Breast epithelium (tissue), 4 donors: ENCODE measurements around the gene MXRA7. TPM values are rescaled to one million over a fixed set of nuclear protein-coding genes. Genes with fewer than 3 reads are reported as not detected.

Experiments
- DNase-seq, 2 donors: peaks; one replicate each; pipeline ENCODE4 v3.0.0-alpha.2; 2019; ENCODE audit warnings: low spot score in 2 of 2
- H3K27ac ChIP-seq, 2 donors: fragments of 200-600 bp; sonication (generic) in 1 of 2; one replicate each; pipeline ENCODE4 v1.5.1; 2016 to 2019; ENCODE audit warnings: mild to moderate bottlenecking in 1 of 2
- H3K27me3 ChIP-seq, 2 donors: fragments of 200-600 bp; sonication (generic) in 1 of 2; one replicate each; pipeline versions ENCODE4 v1.5.1 to v1.6.0; 2017 to 2019; ENCODE audit warnings: control low read depth in 1 of 2, mild to moderate bottlenecking in 1 of 2
- H3K36me3 ChIP-seq: fragments of 200-600 bp; one replicate; pipeline ENCODE4 v1.5.1; 2019
- H3K4me1 ChIP-seq, 2 donors: fragments of 200-600 bp; sonication (generic); one replicate each; pipeline ENCODE4 v1.5.1; 2016 to 2019; ENCODE audit warnings: control low read depth in 1 of 2
- H3K4me3 ChIP-seq, 3 donors: fragments of 200-600 bp; sonication (generic); 1 replicate in 2 of 3; 2 replicates in 1 of 3; pipeline ENCODE4 v1.5.1; 2016 to 2019; ENCODE audit warnings: mild to moderate bottlenecking in 3 of 3, moderate library complexity in 2 of 3
- H3K9me3 ChIP-seq, 2 donors: fragments of 200-600 bp; sonication (generic) in 1 of 2; one replicate each; pipeline ENCODE4 v1.5.1; 2016 to 2019; ENCODE audit warnings: control low read depth in 1 of 2
- POLR2A ChIP-seq: fragments of 450-650 bp; IDR thresholded peaks from one replicate; pipeline ENCODE4 v1.6.1; 2016; ENCODE audit warnings: antibody characterized with exemption, mild to moderate bottlenecking, moderate library complexity
- POLR2AphosphoS5 ChIP-seq, 3 donors: sonication (generic); formaldehyde crosslinking; IDR thresholded peaks; one replicate each; pipeline ENCODE4 v1.6.1; 2017; ENCODE audit warnings: antibody characterized with exemption in 3 of 3
- intact Hi-C: fragments of 100-400 bp; cut with DNase I; formaldehyde crosslinking; loops from one replicate; pipeline ENCODE4 v1.15.1; 2023; ENCODE audit warnings: low total_unique reads
- total RNA-seq, 3 donors: library from RNA; depleted of rRNA; stranded (reverse); fragments of >200 nt; gene quantifications; one replicate each; pipeline ENCODE4 v1.1.0, GENCODE V29; 2016
- TF ChIP-seq, protein P1 (sequence below), 3 donors: fragments of 450-650 bp; IDR thresholded peaks; one replicate each; pipeline ENCODE4 v1.5.1; 2016 to 2017; ENCODE audit warnings: antibody characterized with exemption in 3 of 3, mild to moderate bottlenecking in 3 of 3, moderate library complexity in 3 of 3

The MXRA7 gene
- total RNA-seq, 3 donors from 2014 or later, result 106 to 242 (median 113) TPM

DNA sequence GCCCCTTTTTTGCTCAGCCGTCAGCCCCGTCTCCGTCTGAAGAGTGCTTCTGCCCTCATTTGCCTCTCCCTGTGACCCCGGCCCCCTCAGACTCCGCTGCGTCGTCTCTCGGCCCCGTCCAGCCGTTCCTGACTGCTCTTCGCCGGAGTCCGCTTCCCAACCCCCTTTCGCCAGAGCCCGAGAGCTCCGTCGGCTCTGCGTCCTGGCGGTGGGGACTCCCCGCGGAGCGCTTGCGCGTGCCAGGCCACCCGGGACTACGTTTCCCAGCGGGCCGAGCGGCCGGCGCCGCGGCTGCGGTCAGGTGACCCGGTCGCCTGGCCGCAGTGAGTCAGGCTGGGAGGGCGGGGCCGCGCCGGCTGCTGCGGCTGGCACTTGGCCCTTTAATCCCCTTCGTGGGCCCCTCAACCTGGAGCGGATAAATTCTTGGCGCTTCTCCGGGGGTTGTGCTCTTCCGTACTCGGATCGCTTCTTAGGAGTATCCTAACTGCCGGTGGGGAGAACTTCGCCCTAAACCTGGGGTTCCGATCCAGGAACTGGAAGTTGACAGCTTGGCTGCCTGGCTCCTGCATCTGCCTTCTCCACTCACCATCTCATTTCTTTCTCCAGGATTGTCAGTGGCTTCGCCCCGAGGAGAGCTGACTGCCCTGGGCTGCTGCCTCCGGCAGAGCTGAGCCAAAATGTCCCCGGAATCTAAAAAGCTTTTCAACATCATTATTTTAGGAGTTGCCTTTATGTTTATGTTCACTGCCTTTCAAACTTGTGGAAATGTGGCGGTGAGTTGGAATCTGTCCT is 27.1 kb upstream of the MXRA7 start, which contains the start of gene MFSD11:
Gene MFSD11, plus strand, starts transcription at position 444 of the 792 bp plus-strand sequence. Its CDS starts 234 bp downstream, at position 678.
- Histone ChIP-seq H3K9me3 (no peaks in the 10 kb centered on the region), H3K27ac (peak within 1 kb of the TSS; percentile 98 to 99), H3K27me3 (no peaks in the 10 kb centered on the region), H3K4me3 (peak within 1 kb of the TSS; percentile 93 to 97 (median 96)), H3K4me1 (peaks cover 0 to 19% of the 10 kb centered on the region in 2 donors), H3K36me3 (no peaks in the 10 kb centered on the region)
- DNase-seq, result peak; percentile 88
- TF ChIP-seq POLR2A (no peak), POLR2AphosphoS5 (IDR thresholded peaks at IDR 0.05) (peak; percentile 56 to 85 (median 74))
- TF ChIP-seq, protein P1, sequence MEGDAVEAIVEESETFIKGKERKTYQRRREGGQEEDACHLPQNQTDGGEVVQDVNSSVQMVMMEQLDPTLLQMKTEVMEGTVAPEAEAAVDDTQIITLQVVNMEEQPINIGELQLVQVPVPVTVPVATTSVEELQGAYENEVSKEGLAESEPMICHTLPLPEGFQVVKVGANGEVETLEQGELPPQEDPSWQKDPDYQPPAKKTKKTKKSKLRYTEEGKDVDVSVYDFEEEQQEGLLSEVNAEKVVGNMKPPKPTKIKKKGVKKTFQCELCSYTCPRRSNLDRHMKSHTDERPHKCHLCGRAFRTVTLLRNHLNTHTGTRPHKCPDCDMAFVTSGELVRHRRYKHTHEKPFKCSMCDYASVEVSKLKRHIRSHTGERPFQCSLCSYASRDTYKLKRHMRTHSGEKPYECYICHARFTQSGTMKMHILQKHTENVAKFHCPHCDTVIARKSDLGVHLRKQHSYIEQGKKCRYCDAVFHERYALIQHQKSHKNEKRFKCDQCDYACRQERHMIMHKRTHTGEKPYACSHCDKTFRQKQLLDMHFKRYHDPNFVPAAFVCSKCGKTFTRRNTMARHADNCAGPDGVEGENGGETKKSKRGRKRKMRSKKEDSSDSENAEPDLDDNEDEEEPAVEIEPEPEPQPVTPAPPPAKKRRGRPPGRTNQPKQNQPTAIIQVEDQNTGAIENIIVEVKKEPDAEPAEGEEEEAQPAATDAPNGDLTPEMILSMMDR (IDR thresholded peaks at IDR 0.05), result peak in 2 of 3 donors; percentile 32
- intact Hi-C loops, result no loop called here

DNA sequence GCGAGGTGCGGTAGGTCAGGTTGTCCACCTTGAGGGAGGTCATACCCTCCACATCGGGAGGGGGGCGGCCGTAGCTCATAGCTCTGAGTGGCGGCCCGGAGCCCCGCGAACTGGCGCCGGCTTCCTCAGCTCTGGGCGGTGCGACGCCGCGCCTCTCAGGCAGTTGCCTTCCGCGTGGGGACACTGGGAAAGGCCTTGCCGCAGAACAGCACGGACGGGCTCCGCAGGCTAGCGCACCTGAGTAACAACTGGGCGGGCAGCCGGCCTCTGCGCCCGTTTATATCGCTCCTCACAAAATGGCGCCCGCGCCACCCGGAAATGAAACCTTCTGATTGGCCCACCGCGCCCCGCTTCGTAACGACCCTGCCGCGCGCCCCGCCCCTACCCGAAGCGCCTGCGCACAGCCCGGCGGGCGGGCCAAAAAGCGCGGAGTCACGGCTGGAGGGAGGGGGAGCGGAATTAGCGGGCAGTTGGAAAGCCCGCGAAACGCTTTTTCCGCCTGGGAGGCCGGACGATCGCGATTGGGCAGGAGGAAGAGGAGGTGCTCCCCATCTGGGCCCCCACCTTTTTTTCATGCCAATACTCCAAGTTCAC is 26.4 kb upstream of the MXRA7 start, which contains the start of gene SRSF2:
Gene SRSF2, minus strand, starts transcription at position 250 of the 594 bp plus-strand sequence. Its CDS starts 171 bp downstream, at position 79.
- Histone ChIP-seq H3K4me1 (peaks cover 0 to 21% of the 10 kb centered on the region in 2 donors), H3K9me3 (no peaks in the 10 kb centered on the region), H3K4me3 (peak within 1 kb of the TSS; percentile 93 to 97 (median 96)), H3K27ac (peak within 1 kb of the TSS; percentile 98 to 99), H3K36me3 (no peaks in the 10 kb centered on the region), H3K27me3 (no peaks in the 10 kb centered on the region)
- DNase-seq, result peak; percentile 98 to 99
- TF ChIP-seq, protein P1 (IDR thresholded peaks at IDR 0.05), result peak in 1 of 3 donors; percentile 7
- TF ChIP-seq POLR2AphosphoS5 (IDR thresholded peaks at IDR 0.05) (peak; percentile 99 to 100 (median 100)), POLR2A (peak; percentile 99)
- intact Hi-C loops, result no loop called here

DNA sequence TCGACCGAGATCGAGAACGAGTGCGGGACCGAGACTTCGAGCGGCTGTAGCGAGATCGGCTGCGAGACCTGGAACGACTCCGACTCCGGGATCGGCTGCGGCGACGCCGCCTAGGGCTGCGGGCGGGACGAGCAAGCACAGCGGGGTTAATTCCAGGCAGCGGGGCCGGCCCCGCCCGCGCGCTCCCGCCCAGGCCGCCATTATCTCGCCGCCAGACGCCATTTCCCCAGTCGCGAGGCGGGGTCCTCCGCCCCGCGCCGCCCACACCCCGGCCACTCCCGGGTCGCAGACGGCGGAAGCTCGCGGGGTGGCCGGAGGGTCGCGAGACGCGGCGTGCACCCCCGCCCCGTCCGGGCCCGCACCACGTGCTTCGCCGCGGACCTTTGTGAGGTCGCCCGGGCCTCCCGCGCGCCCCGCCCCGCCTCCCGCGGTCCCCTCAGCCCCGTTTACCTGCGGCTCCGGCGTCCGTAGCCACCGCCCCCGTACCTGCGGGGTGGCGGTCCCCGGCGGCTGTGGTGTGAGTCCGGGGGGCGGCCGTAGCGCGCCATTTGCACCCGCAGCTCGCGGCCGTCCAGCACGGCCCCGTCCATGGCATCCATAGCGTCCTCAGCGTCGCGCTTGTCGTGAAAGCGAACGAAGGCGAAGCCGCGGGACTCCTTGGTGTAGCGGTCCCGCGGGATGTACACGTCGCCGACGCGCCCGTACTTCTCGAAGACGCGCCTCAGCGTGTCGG is 25.8 kb upstream of the MXRA7 start:
- H3K36me3 ChIP-seq, result no peaks in the 10 kb centered on the region
- no peak for TF ChIP-seq POLR2A
- peak; percentile 0 to 47 (median 9) for TF ChIP-seq POLR2AphosphoS5 (IDR thresholded peaks at IDR 0.05)
- TF ChIP-seq, protein P1 (IDR thresholded peaks at IDR 0.05), result peak in 1 of 3 donors; percentile 27
- no peaks in the 10 kb centered on the region for H3K27me3 ChIP-seq
- no peaks in the 10 kb centered on the region for H3K9me3 ChIP-seq
- peak overlapping the region; percentile 93 to 97 (median 96) for H3K4me3 ChIP-seq
- intact Hi-C loops, result no loop called here
- peaks cover 0 to 21% of the 10 kb centered on the region in 2 donors for H3K4me1 ChIP-seq
- DNase-seq, result peak; percentile 61 to 83
- peak overlapping the region; percentile 98 to 99 for H3K27ac ChIP-seq

DNA sequence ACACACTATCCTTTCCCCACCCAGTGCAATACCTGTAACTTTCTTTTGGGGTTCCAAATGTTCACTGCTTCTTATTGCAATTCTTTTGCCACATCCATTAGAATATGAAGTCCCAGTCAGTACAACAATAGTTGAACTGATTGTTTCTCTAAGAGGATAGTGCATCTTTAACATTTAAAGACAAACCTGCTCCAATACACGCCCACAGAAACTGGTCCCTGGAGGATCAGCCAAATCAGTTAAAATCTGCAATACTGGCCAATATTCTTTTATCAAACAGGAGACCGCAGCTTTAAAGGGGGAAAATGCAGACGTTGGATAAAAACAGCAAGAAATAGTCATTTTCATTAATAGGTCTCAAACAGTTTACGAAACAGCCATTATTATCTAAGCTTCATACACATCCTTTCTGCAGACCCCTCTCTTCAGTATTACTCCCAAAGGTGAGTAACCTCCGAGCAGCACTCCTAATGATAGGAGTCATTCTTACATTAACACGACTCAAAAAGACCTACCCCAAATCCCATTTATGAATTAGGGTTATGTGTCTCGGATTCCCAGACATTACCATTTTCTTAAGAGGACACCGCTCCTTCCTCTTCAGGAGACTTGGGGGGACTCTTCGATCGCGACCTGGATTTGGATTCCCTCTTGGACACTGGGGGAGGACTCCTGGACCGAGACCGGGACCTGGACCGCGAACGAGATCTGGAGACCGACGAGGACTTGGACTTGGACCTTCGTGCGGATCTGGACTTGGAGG is 25.0 kb upstream of the MXRA7 start:
- intact Hi-C loops, result no loop called here
- no peak for DNase-seq
- TF ChIP-seq POLR2AphosphoS5 (IDR thresholded peaks at IDR 0.05), result peak in 1 of 3 donors; percentile 28
- TF ChIP-seq, protein P1 (IDR thresholded peaks at IDR 0.05), result no peak
- Histone ChIP-seq H3K27me3 (no peaks in the 10 kb centered on the region), H3K9me3 (no peaks in the 10 kb centered on the region), H3K4me1 (peaks cover 0 to 21% of the 10 kb centered on the region in 2 donors), H3K36me3 (no peaks in the 10 kb centered on the region), H3K4me3 (peak overlapping the region; percentile 93 to 97 (median 96)), H3K27ac (peak overlapping the region; percentile 98 to 99)
